ENCODE measurements around the gene BPIFB3. TPM values are rescaled to one million over a fixed set of nuclear protein-coding genes. Genes with fewer than 3 reads are reported as not detected.

BPIFB3 gene
- total and polyA plus RNA-seq, 11 donors = not detected

DNA sequence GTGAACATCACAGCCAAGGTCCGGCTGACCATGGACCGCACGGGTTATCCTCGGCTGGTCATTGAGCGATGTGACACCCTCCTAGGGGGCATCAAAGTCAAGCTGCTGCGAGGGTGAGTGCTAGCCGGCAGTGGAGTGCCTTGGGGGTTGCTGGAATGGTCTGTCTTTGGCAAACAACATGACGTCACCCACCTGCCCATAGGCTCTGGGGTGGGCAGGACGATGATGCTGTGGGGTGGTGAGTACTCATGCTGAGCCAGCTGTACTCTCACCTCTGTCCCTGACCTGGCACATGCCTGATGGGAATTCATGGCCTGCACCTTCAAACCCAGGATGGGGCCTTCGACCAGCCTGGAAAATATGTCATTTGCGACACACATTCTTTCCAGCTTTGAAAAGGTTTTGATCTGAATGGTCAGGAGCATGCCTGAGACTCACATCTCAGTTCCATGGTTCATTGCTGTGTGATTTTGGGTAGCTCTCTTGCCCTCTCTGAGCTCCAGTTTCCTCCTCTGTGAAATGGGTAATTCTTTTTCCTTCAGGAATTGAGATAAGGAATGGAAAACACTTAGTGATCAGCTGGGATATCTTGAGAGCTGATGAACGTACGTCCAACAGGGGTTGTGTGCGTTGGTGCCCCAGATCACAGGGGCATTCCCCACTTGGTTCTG, 32.5 kb downstream of the BPIFB3 start:
- Histone ChIP-seq H3K27ac (no peak overlapping the region), H3K4me1 (no peaks in the 10 kb centered on the region), H3K36me3 (no peaks in the 10 kb centered on the region), H3K9me3 (no peaks in the 10 kb centered on the region), H3K4me3 (no peak overlapping the region), H3K27me3 (peaks cover 0 to 4% (median 0%) of the 10 kb centered on the region in 9 donors)
- DNase-seq (no peak), ATAC-seq (no peak)
- TF ChIP-seq POLR2A (IDR thresholded peaks at IDR 0.05) = no peak
- TF ChIP-seq, protein P1, sequence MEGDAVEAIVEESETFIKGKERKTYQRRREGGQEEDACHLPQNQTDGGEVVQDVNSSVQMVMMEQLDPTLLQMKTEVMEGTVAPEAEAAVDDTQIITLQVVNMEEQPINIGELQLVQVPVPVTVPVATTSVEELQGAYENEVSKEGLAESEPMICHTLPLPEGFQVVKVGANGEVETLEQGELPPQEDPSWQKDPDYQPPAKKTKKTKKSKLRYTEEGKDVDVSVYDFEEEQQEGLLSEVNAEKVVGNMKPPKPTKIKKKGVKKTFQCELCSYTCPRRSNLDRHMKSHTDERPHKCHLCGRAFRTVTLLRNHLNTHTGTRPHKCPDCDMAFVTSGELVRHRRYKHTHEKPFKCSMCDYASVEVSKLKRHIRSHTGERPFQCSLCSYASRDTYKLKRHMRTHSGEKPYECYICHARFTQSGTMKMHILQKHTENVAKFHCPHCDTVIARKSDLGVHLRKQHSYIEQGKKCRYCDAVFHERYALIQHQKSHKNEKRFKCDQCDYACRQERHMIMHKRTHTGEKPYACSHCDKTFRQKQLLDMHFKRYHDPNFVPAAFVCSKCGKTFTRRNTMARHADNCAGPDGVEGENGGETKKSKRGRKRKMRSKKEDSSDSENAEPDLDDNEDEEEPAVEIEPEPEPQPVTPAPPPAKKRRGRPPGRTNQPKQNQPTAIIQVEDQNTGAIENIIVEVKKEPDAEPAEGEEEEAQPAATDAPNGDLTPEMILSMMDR (IDR thresholded peaks at IDR 0.05) = no peak
- intact Hi-C loops (cut with DNase I) = no loop called here
- WGBS, 4 donors = 82 to 86% (median 84%) methylated on average over 14 of the region's 14 CpGs

DNA sequence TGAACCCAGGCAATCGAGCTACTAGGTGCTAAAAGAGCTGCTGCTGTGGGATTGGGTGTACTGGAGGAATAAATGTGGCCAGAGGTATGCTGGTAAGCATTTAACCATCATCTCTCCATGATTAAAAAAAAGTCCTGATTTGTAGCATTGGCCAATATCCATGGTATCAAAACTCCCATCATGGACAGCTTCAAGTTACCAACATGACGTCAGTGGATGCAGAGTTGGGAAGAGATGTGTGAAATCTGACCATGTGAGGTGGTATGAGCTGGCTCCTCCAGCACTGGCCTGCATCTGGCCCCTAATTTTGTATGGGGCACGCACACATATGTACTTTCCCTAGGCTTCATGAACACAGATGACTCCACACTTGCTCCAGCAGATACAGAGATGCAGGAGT, 37.4 kb downstream of the BPIFB3 start:
- Histone ChIP-seq H3K4me3 (no peak overlapping the region), H3K27ac (no peak overlapping the region), H3K9me3 (no peaks in the 10 kb centered on the region), H3K4me1 (no peaks in the 10 kb centered on the region), H3K36me3 (no peaks in the 10 kb centered on the region), H3K27me3 (no peaks in the 10 kb centered on the region)
- no peak for ATAC-seq
- DNase-seq = no peak
- 67 to 75% (median 71%) methylated on average over 3 of the region's 3 CpGs for WGBS, 4 donors
- intact Hi-C loops (cut with DNase I) = loop anchor here in 3 of 10 donors (5.0 to 10.0 kb wide), 3 partner anchors 204 to 299 kb away; no protein-coding TSS in a partner anchor
- TF ChIP-seq, protein P1 (IDR thresholded peaks at IDR 0.05) = no peak
- TF ChIP-seq POLR2A (IDR thresholded peaks at IDR 0.05) = no peak

DNA sequence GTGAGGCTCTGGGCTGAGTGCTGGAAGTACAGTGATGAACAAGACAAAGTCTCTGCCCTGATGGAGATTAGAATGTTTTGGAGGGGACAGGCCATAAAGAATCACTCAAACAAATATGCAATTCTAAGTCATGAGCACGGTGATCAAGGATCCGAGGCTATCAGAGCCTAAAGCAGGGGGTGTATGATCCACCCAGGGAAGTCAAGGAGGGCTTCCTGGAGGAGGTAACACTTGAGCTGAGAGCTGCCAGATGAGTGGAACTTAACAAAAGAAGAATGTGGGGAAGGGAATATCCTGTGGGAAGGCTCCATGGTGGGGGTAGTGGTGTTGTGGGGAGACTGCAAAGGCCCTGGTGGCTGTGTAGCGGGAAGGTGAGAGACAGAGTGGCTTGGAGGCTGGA, 38.0 kb downstream of the BPIFB3 start:
- Histone ChIP-seq H3K27ac (no peak overlapping the region), H3K27me3 (no peaks in the 10 kb centered on the region), H3K4me3 (no peak overlapping the region), H3K9me3 (no peaks in the 10 kb centered on the region), H3K4me1 (no peaks in the 10 kb centered on the region), H3K36me3 (no peaks in the 10 kb centered on the region)
- ATAC-seq = no peak
- TF ChIP-seq, protein P1 (IDR thresholded peaks at IDR 0.05) = no peak
- TF ChIP-seq POLR2A (IDR thresholded peaks at IDR 0.05) = no peak
- DNase-seq = no peak
- intact Hi-C loops (cut with DNase I) = loop anchor here in 3 of 10 donors (5.0 to 10.0 kb wide), 3 partner anchors 203 to 299 kb away; no protein-coding TSS in a partner anchor
- 86 to 96% (median 87%) methylated on average over 3 of the region's 3 CpGs for WGBS, 4 donors

DNA sequence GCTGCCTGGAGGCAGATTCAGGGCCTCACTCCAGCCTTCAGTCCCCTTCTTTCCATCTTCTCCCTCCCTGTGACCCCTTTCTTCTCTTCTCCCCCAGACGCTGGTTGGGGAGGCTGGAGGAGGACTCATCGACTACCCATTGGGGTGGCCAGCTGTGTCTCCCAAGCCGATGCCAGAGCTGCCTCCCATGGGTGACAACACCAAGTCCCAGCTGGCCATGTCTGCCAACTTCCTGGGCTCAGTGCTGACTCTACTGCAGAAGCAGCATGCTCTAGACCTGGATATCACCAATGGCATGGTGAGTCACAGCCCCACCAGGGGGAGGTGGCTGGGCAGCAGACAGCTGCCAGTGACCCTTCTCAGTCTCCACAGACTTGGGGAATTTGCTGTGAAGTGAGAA, 38.7 kb downstream of the BPIFB3 start:
- no peak overlapping the region for H3K4me3 ChIP-seq
- H3K27ac ChIP-seq = no peak overlapping the region
- DNase-seq (no peak), ATAC-seq (no peak)
- H3K9me3 ChIP-seq = no peaks in the 10 kb centered on the region
- no peak for TF ChIP-seq POLR2A (IDR thresholded peaks at IDR 0.05)
- TF ChIP-seq, protein P1 (IDR thresholded peaks at IDR 0.05) = no peak
- no peaks in the 10 kb centered on the region for H3K27me3 ChIP-seq
- intact Hi-C loops (cut with DNase I) = loop anchor here in 3 of 10 donors (5.0 to 10.0 kb wide), 3 partner anchors 202 to 300 kb away; no protein-coding TSS in a partner anchor
- WGBS, 4 donors = 79 to 91% (median 85%) methylated on average over 3 of the region's 3 CpGs
- H3K4me1 ChIP-seq = no peaks in the 10 kb centered on the region
- no peaks in the 10 kb centered on the region for H3K36me3 ChIP-seq

All from heart left ventricle (tissue), 16 donors.